ENCODE results near the gene SPATA6. TPM values are rescaled to one million over a fixed set of nuclear protein-coding genes. Genes with fewer than 3 reads are reported as not detected.

The SPATA6 gene
- total and polyA plus RNA-seq, 2 of the 4 experiments (the other 2 are of a cell fraction), result 1.1 to 2.0 TPM

DNA sequence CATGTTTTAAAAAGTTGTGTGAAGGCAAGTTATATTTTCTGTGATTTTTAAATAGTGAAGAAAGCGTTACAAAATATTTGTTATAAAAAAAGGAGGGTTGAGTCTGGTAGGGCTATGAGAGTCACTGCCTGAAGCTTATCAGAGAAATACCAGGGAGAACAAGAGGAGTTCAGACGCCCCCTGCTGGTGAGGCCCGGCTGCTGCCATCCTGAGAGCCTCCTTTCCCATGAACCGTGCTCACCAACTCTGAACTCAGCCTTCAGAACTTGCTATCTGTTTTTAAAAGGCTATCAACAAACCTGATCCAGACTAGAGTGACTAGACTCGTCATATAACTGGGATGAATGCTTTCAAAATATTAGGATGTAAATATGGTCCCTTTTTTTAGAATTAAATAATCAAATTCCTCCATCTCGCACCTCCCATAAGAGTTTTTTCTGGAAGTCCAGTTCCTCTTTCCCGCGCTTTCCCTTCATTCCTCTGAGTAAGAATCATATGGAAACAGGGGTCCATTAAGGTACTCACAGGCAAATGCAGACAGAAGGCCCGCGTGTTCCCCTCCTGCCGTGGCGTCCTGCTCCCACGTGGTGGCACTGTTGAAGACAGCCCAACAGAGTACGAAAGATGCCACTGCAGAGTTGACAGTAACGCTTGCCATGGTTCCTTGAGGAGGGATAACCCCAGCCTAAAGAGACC lies 26.2 kb upstream of the SPATA6 start:
- intact Hi-C loops (cut with micrococcal nuclease) (loop anchor here (1.0 to 10.0 kb wide), 5 partner anchors 26 to 1323 kb away; partner anchors contain the start of gene SPATA6), dilution Hi-C loops (cut with HindIII; ENCODE audit: low sequenced_read_pairs, unreplicated experiment) (no loop called here), in situ Hi-C loops (cut with MboI; ENCODE audit: low sequenced_read_pairs) (no loop called here)
- no peaks in the 10 kb centered on the region for H3K27me3 ChIP-seq (ENCODE audit: control insufficient read depth, insufficient read depth, low read length)
- H3K4me1 ChIP-seq (ENCODE audit: control insufficient read depth, insufficient read depth, low read length), result peaks cover 13% of the 10 kb centered on the region
- TF ChIP-seq RAD21 (IDR thresholded peaks at IDR 0.05; ENCODE audit: low read length) (peak; percentile 73), SMC3 (IDR thresholded peaks at IDR 0.05; ENCODE audit: low read depth, low read length) (peak; percentile 78), MAFK (IDR thresholded peaks at IDR 0.05; ENCODE audit: low read depth, low read length) (no peak)
- TF ChIP-seq, protein P1, sequence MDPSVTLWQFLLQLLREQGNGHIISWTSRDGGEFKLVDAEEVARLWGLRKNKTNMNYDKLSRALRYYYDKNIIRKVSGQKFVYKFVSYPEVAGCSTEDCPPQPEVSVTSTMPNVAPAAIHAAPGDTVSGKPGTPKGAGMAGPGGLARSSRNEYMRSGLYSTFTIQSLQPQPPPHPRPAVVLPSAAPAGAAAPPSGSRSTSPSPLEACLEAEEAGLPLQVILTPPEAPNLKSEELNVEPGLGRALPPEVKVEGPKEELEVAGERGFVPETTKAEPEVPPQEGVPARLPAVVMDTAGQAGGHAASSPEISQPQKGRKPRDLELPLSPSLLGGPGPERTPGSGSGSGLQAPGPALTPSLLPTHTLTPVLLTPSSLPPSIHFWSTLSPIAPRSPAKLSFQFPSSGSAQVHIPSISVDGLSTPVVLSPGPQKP (IDR thresholded peaks at IDR 0.05; ENCODE audit: borderline replicate concordance, low read depth, low read length), result no peak
- TF ChIP-seq, protein P2, sequence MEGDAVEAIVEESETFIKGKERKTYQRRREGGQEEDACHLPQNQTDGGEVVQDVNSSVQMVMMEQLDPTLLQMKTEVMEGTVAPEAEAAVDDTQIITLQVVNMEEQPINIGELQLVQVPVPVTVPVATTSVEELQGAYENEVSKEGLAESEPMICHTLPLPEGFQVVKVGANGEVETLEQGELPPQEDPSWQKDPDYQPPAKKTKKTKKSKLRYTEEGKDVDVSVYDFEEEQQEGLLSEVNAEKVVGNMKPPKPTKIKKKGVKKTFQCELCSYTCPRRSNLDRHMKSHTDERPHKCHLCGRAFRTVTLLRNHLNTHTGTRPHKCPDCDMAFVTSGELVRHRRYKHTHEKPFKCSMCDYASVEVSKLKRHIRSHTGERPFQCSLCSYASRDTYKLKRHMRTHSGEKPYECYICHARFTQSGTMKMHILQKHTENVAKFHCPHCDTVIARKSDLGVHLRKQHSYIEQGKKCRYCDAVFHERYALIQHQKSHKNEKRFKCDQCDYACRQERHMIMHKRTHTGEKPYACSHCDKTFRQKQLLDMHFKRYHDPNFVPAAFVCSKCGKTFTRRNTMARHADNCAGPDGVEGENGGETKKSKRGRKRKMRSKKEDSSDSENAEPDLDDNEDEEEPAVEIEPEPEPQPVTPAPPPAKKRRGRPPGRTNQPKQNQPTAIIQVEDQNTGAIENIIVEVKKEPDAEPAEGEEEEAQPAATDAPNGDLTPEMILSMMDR (conservative IDR thresholded peaks at IDR 0.05; ENCODE audit: low read depth, low read length), result peak; percentile 93
- H3K14ac ChIP-seq (replicated peaks; ENCODE audit: low read depth, low read length), result no peak overlapping the region
- no peak overlapping the region for H3K27ac ChIP-seq (ENCODE audit: insufficient read depth, low read length)
- H2BK120ac ChIP-seq (ENCODE audit: low read depth, low read length), result no peak overlapping the region
- ChIA-PET CTCF (interaction anchor here (0.6 to 2.2 kb wide), 12 partner anchors 11 to 388 kb away, joined by 3 to 17 read pairs (median 4); no protein-coding TSS in a partner anchor), POLR2A (ENCODE audit: unreplicated experiment) (interaction anchor here (0.6 kb wide), 1 partner anchor 362 kb away, joined by 3 read pairs; no protein-coding TSS in a partner anchor)
- no peak overlapping the region for H3K9ac ChIP-seq (ENCODE audit: low read depth, low read length)
- H3K18ac ChIP-seq (ENCODE audit: low read depth, low read length), result no peak overlapping the region
- H2AK5ac ChIP-seq (ENCODE audit: low read depth, low read length), result no peak overlapping the region
- H2AK9ac ChIP-seq (replicated peaks; ENCODE audit: low read depth, low read length, poor library complexity), result no peak overlapping the region
- ATAC-seq (ENCODE audit: low read depth) (peak; percentile 75), DNase-seq (peak; percentile 70)
- no peak overlapping the region for H4K5ac ChIP-seq (ENCODE audit: low read depth, low read length)
- no peak overlapping the region for H2BK20ac ChIP-seq (ENCODE audit: low read depth, low read length)
- H4K91ac ChIP-seq (ENCODE audit: insufficient read depth, low read depth, low read length), result no peak overlapping the region
- H2AFZ ChIP-seq (replicated peaks; ENCODE audit: low read length, poor library complexity), result peak overlapping the region; percentile 24
- no peak overlapping the region for H2BK15ac ChIP-seq (ENCODE audit: low read depth, low read length)
- no peak overlapping the region for H4K8ac ChIP-seq (ENCODE audit: low read depth in 2 of 2, low read length in 2 of 2)
- no peak overlapping the region for H3K4me3 ChIP-seq (ENCODE audit: insufficient read depth, low read depth, low read length)
- peaks cover 3% of the 10 kb centered on the region; the same call in 1 of the 2 replicates for H4K20me1 ChIP-seq (ENCODE audit: insufficient read depth, low read length)
- WGBS, 2 experiments (ENCODE audit: extremely low coverage in 2 of 2, insufficient read length in 1 of 2), result 37% methylated on average over 3 of the region's 15 CpGs; no CpG with 5 or more reads in 1 of the 2 experiments
- no peak overlapping the region for H3K56ac ChIP-seq (ENCODE audit: extremely low read depth, insufficient read depth, low read length)
- no peaks in the 10 kb centered on the region for H3K79me1 ChIP-seq (ENCODE audit: low read depth in 1 of 2, low read length in 2 of 2)
- no peak overlapping the region for H3K4ac ChIP-seq (ENCODE audit: low read depth, low read length)
- peaks cover 8% of the 10 kb centered on the region for H3K9me1 ChIP-seq (ENCODE audit: insufficient read depth, low read length)
- no peaks in the 10 kb centered on the region for H3K36me3 ChIP-seq (ENCODE audit: control insufficient read depth, insufficient read depth, low read length)
- H3K9me3 ChIP-seq (ENCODE audit: control insufficient read depth, insufficient read depth, low read length), result no peaks in the 10 kb centered on the region
- H3K23ac ChIP-seq (ENCODE audit: low read depth, low read length), result no peak overlapping the region
- no peak overlapping the region for H2BK5ac ChIP-seq (ENCODE audit: low read depth, low read length, poor library complexity, severe bottlenecking)
- BruUV-seq (replicated peaks), result no TSS peak
- no peak overlapping the region for H3K4me2 ChIP-seq (ENCODE audit: low read depth, low read length)
